ENCODE measurements around the gene RBM38.
"Not testable (repeated sequence)": the region's sequence is repeated elsewhere in the genome, so short reads cannot be mapped to it uniquely, and the experiment has no call there.

Gene RBM38

GRCh38 chr20:57405236-57406016 lies 14.2 kb downstream of the RBM38 start:
- DNase-seq = no peak

GRCh38 chr20:57407541-57407956 lies 16.4 kb downstream of the RBM38 start:
- DNase-seq = no peak

GRCh38 chr20:57408131-57408530 lies 16.9 kb downstream of the RBM38 start:
- DNase-seq = peak; percentile 64

GRCh38 chr20:57408536-57409233 lies 17.5 kb downstream of the RBM38 start:
- no peak for DNase-seq

- DNase-seq = no peak
Measured at GRCh38 chr20:57409316-57409671, 18.1 kb downstream of the RBM38 start.

GRCh38 chr20:57409672-57410397 lies 18.6 kb downstream of the RBM38 start:
- DNase-seq = no peak

GRCh38 chr20:57410398-57410920 lies 19.3 kb downstream of the RBM38 start:
- DNase-seq = no peak

GRCh38 chr20:57410924-57411323 lies 19.7 kb downstream of the RBM38 start:
- no peak for DNase-seq

GRCh38 chr20:57411406-57412283 lies 20.4 kb downstream of the RBM38 start:
- DNase-seq = no peak

GRCh38 chr20:57412347-57413029 lies 21.3 kb downstream of the RBM38 start:
- no peak for DNase-seq

- no peak for DNase-seq
Measured at GRCh38 chr20:57413986-57414385, 22.8 kb downstream of the RBM38 start.

- DNase-seq = peak; percentile 58
Measured at GRCh38 chr20:57414867-57415592, 23.8 kb downstream of the RBM38 start.

- no peak for DNase-seq
Measured at GRCh38 chr20:57415771-57416170, 24.6 kb downstream of the RBM38 start.

GRCh38 chr20:57416296-57417022 lies 25.3 kb downstream of the RBM38 start:
- DNase-seq = no peak

- DNase-seq = peak; percentile 52
Measured at GRCh38 chr20:57417051-57417689, 26.0 kb downstream of the RBM38 start.

GRCh38 chr20:57417830-57418780 lies 26.9 kb downstream of the RBM38 start:
- no peak for DNase-seq

GRCh38 chr20:57419479-57419878 lies 28.3 kb downstream of the RBM38 start:
- not testable (repeated sequence) for DNase-seq

GRCh38 chr20:57420571-57421252 lies 29.5 kb downstream of the RBM38 start:
- DNase-seq = peak; percentile 47

All from NCI-H2171 treated with DMSO at 0.1 percent for 48 hours (cell line).